GM23338 (cell line): Measurements from ENCODE around the gene TBC1D8B. TPM values are rescaled to one million over a fixed set of nuclear protein-coding genes. Genes with fewer than 3 reads are reported as not detected.

Experiments used
- ATAC-seq: fragments of 200-7000 bp; cut with Tn5 transposase; 3 replicates; pipeline ENCODE4 v1.9.1; 2020
- DNase-seq: peaks from one replicate; pipeline ENCODE4 v3.0.0-alpha.2; 2015; ENCODE audit warnings: low spot score
- H2AFZ ChIP-seq: fragments of 200-600 bp; sonication (generic); 2 replicates; pipeline ENCODE4 v1.8.0; 2016; ENCODE audit warnings: antibody characterized with exemption, mild to moderate bottlenecking, moderate library complexity
- H3F3A ChIP-seq: fragments of 200-600 bp; sonication (generic); replicated peaks from 2 replicates; pipeline ENCODE4 v1.8.0; 2017; ENCODE audit warnings: antibody characterized with exemption, mixed run types, low read depth
- H3K27ac ChIP-seq: fragments of 200-600 bp; sonication (generic); 2 replicates; pipeline ENCODE4 v1.6.1; 2016; ENCODE audit warnings: low read depth
- H3K27me3 ChIP-seq: fragments of 200-600 bp; sonication (generic); 2 replicates; pipeline ENCODE4 v1.8.0; 2016; ENCODE audit warnings: mild to moderate bottlenecking, mixed run types, moderate library complexity; ENCODE audit not compliant: insufficient read depth
- H3K36me3 ChIP-seq: fragments of 200-600 bp; sonication (generic); 2 replicates; pipeline ENCODE4 v1.8.0; 2016; ENCODE audit warnings: mild to moderate bottlenecking; ENCODE audit not compliant: insufficient read depth
- H3K4me1 ChIP-seq: fragments of 200-600 bp; sonication (generic); 2 replicates; pipeline ENCODE4 v1.8.0; 2016; ENCODE audit warnings: mild to moderate bottlenecking, moderate library complexity; ENCODE audit not compliant: insufficient read depth
- H3K4me2 ChIP-seq: fragments of 200-600 bp; sonication (generic); 2 replicates; pipeline ENCODE4 v1.7.1; 2017; ENCODE audit warnings: mixed run types
- H3K4me3 ChIP-seq: fragments of 200-600 bp; sonication (generic); 2 replicates; pipeline ENCODE4 v1.6.1; 2016; ENCODE audit warnings: mixed run types
- H3K79me2 ChIP-seq: fragments of 200-600 bp; sonication (generic); replicated peaks from 2 replicates; pipeline ENCODE4 v1.8.0; 2017; ENCODE audit warnings: mild to moderate bottlenecking; ENCODE audit not compliant: insufficient read depth
- H3K9me2 ChIP-seq: fragments of 200-600 bp; sonication (generic); 2 replicates; pipeline ENCODE4 v1.8.0; 2017; ENCODE audit not compliant: insufficient read depth
- H4K20me1 ChIP-seq: fragments of 200-600 bp; sonication (generic); replicated peaks from 2 replicates; pipeline ENCODE4 v1.8.0; 2017; ENCODE audit warnings: mild to moderate bottlenecking; ENCODE audit not compliant: insufficient read depth
- H3K27ac Mint-ChIP-seq: 2 replicates; pipeline ENCODE4 v1.8.0; 2020; ENCODE audit warnings: inconsistent platforms, mild to moderate bottlenecking, moderate library complexity, mixed read lengths
- H3K27me3 Mint-ChIP-seq: 3 replicates; pipeline ENCODE4 v1.8.0; 2022; ENCODE audit warnings: low read depth, mild to moderate bottlenecking, moderate library complexity, mixed read lengths, inconsistent platforms; ENCODE audit not compliant: insufficient read depth, poor library complexity
- H3K36me3 Mint-ChIP-seq: 3 replicates; pipeline ENCODE4 v1.8.0; 2021; ENCODE audit warnings: low read depth, mild to moderate bottlenecking, inconsistent platforms, moderate library complexity, mixed read lengths
- H3K4me1 Mint-ChIP-seq: 3 replicates; pipeline ENCODE4 v1.8.0; 2020; ENCODE audit warnings: mild to moderate bottlenecking, inconsistent platforms, mixed read lengths
- H3K4me3 Mint-ChIP-seq: 3 replicates; pipeline ENCODE4 v1.8.0; 2021; ENCODE audit warnings: moderate library complexity, mild to moderate bottlenecking, inconsistent platforms, mixed read lengths
- H3K9me3 Mint-ChIP-seq: 3 replicates; pipeline ENCODE4 v1.8.0; 2020; ENCODE audit warnings: moderate library complexity, mild to moderate bottlenecking, inconsistent platforms, mixed read lengths
- CREB1 ChIP-seq: fragments of 250-450 bp; sonication (Bioruptor Pico); IDR thresholded peaks from 2 replicates; pipeline ENCODE4 v1.5.0; 2020; ENCODE audit warnings: low read depth, mild to moderate bottlenecking, moderate library complexity
- CTCF ChIP-seq, 2 experiments: fragments of 200-600 bp in 1 of 2; sonication (generic) in 1 of 2; conservative IDR thresholded peaks; 2 replicates each; pipeline versions ENCODE4 v1.5.1 to v1.6.1; 2016 to 2017; ENCODE audit warnings: antibody characterized with exemption in 2 of 2, low read depth in 2 of 2, mild to moderate bottlenecking in 2 of 2, moderate library complexity in 1 of 2
- EZH2 ChIP-seq: fragments of 200-600 bp; sonication (generic); IDR thresholded peaks from one replicate; pipeline ENCODE4 v1.8.0; 2017; ENCODE audit warnings: antibody characterized with exemption, mild to moderate bottlenecking, low read depth; ENCODE audit not compliant: unreplicated experiment
- EZH2phosphoT487 ChIP-seq: fragments of 200-600 bp; sonication (generic); IDR thresholded peaks from one replicate; pipeline ENCODE4 v1.8.1; 2018; ENCODE audit warnings: antibody characterized with exemption; ENCODE audit not compliant: unreplicated experiment
- JUNB ChIP-seq: IDR thresholded peaks from one replicate; pipeline ENCODE4 v1.6.1; 2016; ENCODE audit warnings: antibody characterized with exemption; ENCODE audit not compliant: unreplicated experiment
- NANOG ChIP-seq: IDR thresholded peaks from 2 replicates; pipeline ENCODE4 v1.6.1; 2016; ENCODE audit warnings: antibody characterized with exemption, borderline replicate concordance
- POLR2AphosphoS5 ChIP-seq: IDR thresholded peaks from 2 replicates; pipeline ENCODE4 v1.6.1; 2016; ENCODE audit warnings: antibody characterized with exemption, low read depth
- REST ChIP-seq: IDR thresholded peaks from one replicate; pipeline ENCODE4 v1.6.1; 2018; ENCODE audit warnings: antibody characterized with exemption; ENCODE audit not compliant: unreplicated experiment
- STAT1 ChIP-seq: IDR thresholded peaks from one replicate; pipeline ENCODE4 v1.6.1; 2016; ENCODE audit warnings: antibody characterized with exemption; ENCODE audit not compliant: unreplicated experiment
- ZNF114 ChIP-seq: fragments of 250-450 bp; sonication (Bioruptor Pico); IDR thresholded peaks from 2 replicates; pipeline ENCODE4 v1.5.0; 2020; ENCODE audit warnings: mild to moderate bottlenecking, moderate library complexity
- ZNF331 ChIP-seq: fragments of 250-450 bp; sonication (Bioruptor Pico); IDR thresholded peaks from 2 replicates; pipeline ENCODE4 v1.5.0; 2020; ENCODE audit warnings: low read depth, mild to moderate bottlenecking, moderate library complexity
- long read RNA-seq: library from polyadenylated mRNA; unstranded; transcript quantifications from one replicate; pipeline ENCODE4 v2.0.0, GENCODE V29; 2020; ENCODE audit not compliant: unreplicated experiment
- polyA plus RNA-seq: library from polyadenylated mRNA; unstranded; fragments of >200 nt; fragmentation: Nextera tagmentation; extraction: Ambion mirVana; gene quantifications from 2 replicates; pipeline ENCODE4 v1.2.1, GENCODE V29; 2016
- total RNA-seq: library from RNA; depleted of rRNA; stranded (reverse); fragments of >200 nt; shearing (Covaris generic); gene quantifications from 2 replicates; pipeline ENCODE4 v1.2.3, GENCODE V29; 2014; rRNA removed
- TF ChIP-seq, protein P1 (sequence below): IDR thresholded peaks from 2 replicates; pipeline ENCODE4 v1.6.1; 2016; ENCODE audit warnings: antibody characterized with exemption

Gene TBC1D8B
- total RNA-seq (6.5 and 7.6 TPM in 2 replicates), polyA plus RNA-seq (4.0 and 5.5 TPM in 2 replicates)
- long read RNA-seq, full-length matches to known transcripts, result 1 of 1 reads
- long read RNA-seq, partial matches to known transcripts, result 0 of 1 reads
- long read RNA-seq, other reads (novel, unspliced or antisense), result 0 of 1 reads

- H3K4me3 Mint-ChIP-seq, result peak within 1 kb of the TSS; percentile 96
- no peaks in the 10 kb centered on the region for H3K36me3 ChIP-seq
- peaks cover 5% of the 10 kb centered on the region for H3K4me1 ChIP-seq
- peak within 1 kb of the TSS; percentile 50 for H3K4me3 ChIP-seq
- peaks cover 4% of the 10 kb centered on the region for H3K27me3 Mint-ChIP-seq
- ATAC-seq (peak; percentile 97), DNase-seq (peak; percentile 85)
- H3K4me2 ChIP-seq, result peak within 1 kb of the TSS; percentile 77
- peak within 1 kb of the TSS; percentile 49 for H2AFZ ChIP-seq
- H3K36me3 Mint-ChIP-seq, result no peaks in the 10 kb centered on the region
- peaks cover 5% of the 10 kb centered on the region; the same call in 1 of the 2 replicates for H3K27me3 ChIP-seq
- H3K79me2 ChIP-seq, result peaks cover 4% of the 10 kb centered on the region; the same call in 1 of the 2 replicates
- H3K9me2 ChIP-seq, result no peaks in the 10 kb centered on the region
- peaks cover 11% of the 10 kb centered on the region for H3K4me1 Mint-ChIP-seq
- no peaks in the 10 kb centered on the region for H4K20me1 ChIP-seq
- no peaks in the 10 kb centered on the region; the same call in 2 of the 3 replicates for H3K9me3 Mint-ChIP-seq
- H3K27ac ChIP-seq, result no peak within 1 kb of the TSS
- peak within 1 kb of the TSS; percentile 80 for H3K27ac Mint-ChIP-seq
- H3F3A ChIP-seq, result no peaks in the 10 kb centered on the region
- TF ChIP-seq JUNB (no peak), ZNF331 (no peak), CREB1 (no peak), ZNF114 (CRISPR knock-in tag) (no peak), POLR2AphosphoS5 (peak; percentile 62), EZH2 (no peak), REST (no peak), CTCF (conservative IDR thresholded peaks at IDR 0.05; ENCODE audit: low read depth in 2 of 2) (no peak), STAT1 (no peak), NANOG (no peak), EZH2phosphoT487 (no peak)
- TF ChIP-seq, protein P1, sequence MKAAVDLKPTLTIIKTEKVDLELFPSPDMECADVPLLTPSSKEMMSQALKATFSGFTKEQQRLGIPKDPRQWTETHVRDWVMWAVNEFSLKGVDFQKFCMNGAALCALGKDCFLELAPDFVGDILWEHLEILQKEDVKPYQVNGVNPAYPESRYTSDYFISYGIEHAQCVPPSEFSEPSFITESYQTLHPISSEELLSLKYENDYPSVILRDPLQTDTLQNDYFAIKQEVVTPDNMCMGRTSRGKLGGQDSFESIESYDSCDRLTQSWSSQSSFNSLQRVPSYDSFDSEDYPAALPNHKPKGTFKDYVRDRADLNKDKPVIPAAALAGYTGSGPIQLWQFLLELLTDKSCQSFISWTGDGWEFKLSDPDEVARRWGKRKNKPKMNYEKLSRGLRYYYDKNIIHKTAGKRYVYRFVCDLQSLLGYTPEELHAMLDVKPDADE, result peak; percentile 62; the same call in 1 of the 2 replicates
These were observed at the start of gene TBC1D8B for GRCh38 chrX:106802388-106803275. Gene TBC1D8B (plus strand): TSS chrX:106802673. CDS start chrX:106802854, 181 bp downstream.
